ENCODE measurements around the gene L3MBTL4. TPM values are rescaled to one million over a fixed set of nuclear protein-coding genes. Genes with fewer than 3 reads are reported as not detected.

Gene L3MBTL4
- total and polyA plus RNA-seq, 2 experiments from 2014 or later, result 4.1 to 14.1 TPM

DNA sequence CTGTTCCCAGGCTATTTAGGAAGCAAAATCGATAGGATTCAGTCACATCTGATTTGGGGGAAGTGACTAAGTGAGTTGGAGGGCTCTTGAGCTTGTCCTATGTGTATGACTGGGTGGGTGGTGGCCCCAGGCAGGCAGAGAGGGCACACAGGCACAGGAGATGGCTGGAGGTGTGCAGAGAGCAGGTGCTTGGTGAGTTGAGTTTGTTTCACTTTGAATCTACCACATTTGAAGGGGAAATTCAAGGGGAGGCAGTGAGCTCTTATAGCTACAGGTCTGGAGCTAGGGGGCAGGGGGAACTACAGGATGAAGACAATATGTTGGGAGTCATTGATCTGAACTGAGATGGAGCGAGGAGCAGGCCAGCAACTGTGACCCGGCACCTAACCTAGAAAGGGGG, 476.9 kb downstream of the L3MBTL4 start:
- WGBS (ENCODE audit: low lambda C conversion rate, missing lambda C conversion rate), result 88% methylated on average over 3 of the region's 3 CpGs
- TF ChIP-seq EZH2 (IDR thresholded peaks at IDR 0.05; ENCODE audit: borderline replicate concordance), result no peak
- Histone ChIP-seq H2AFZ (no peak overlapping the region), H3K27me3 (no peaks in the 10 kb centered on the region), H3K4me1 (ENCODE audit: insufficient read depth) (no peaks in the 10 kb centered on the region), H3K4me2 (no peak overlapping the region), H3K36me3 (replicated peaks; ENCODE audit: insufficient read depth, low read depth) (no peaks in the 10 kb centered on the region), H3K9me3 (ENCODE audit: low read depth) (no peaks in the 10 kb centered on the region), H4K20me1 (ENCODE audit: insufficient read depth, poor library complexity, severe bottlenecking) (no peaks in the 10 kb centered on the region), H3K9me2 (replicated peaks; ENCODE audit: insufficient read depth) (no peaks in the 10 kb centered on the region), H3K27ac (no peak overlapping the region), H3K79me2 (no peaks in the 10 kb centered on the region), H3K4me3 (no peak overlapping the region)
- no peak for DNase-seq (ENCODE audit: low spot score)

DNA sequence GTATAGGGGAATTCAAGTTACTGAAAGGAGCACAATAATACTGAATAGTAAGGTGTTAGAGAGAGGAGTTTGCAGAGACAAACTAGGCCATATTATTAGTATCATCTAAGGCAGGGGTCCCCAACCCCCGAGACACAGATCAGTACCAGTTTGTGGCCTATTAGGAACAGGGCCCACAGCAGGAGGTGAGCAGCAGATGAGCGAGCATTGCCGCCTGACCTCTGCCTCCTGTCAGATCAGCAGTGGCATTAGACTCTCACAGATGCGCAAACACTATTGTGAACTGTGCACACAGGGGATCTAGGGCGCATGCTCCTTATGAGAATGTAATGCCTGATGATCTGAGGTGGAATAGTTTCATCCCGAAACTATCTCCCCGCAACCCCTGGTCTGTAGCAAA, 477.6 kb downstream of the L3MBTL4 start:
- TF ChIP-seq EZH2 (IDR thresholded peaks at IDR 0.05; ENCODE audit: borderline replicate concordance) (no peak), EZH2phosphoT487 (IDR thresholded peaks at IDR 0.05; ENCODE audit: low read depth, severe bottlenecking, unreplicated experiment) (no peak)
- TF ChIP-seq, protein P1, sequence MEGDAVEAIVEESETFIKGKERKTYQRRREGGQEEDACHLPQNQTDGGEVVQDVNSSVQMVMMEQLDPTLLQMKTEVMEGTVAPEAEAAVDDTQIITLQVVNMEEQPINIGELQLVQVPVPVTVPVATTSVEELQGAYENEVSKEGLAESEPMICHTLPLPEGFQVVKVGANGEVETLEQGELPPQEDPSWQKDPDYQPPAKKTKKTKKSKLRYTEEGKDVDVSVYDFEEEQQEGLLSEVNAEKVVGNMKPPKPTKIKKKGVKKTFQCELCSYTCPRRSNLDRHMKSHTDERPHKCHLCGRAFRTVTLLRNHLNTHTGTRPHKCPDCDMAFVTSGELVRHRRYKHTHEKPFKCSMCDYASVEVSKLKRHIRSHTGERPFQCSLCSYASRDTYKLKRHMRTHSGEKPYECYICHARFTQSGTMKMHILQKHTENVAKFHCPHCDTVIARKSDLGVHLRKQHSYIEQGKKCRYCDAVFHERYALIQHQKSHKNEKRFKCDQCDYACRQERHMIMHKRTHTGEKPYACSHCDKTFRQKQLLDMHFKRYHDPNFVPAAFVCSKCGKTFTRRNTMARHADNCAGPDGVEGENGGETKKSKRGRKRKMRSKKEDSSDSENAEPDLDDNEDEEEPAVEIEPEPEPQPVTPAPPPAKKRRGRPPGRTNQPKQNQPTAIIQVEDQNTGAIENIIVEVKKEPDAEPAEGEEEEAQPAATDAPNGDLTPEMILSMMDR (IDR thresholded peaks at IDR 0.05; ENCODE audit: poor library complexity), result no peak
- Histone ChIP-seq H3K9me3 (ENCODE audit: low read depth) (no peaks in the 10 kb centered on the region), H3K36me3 (replicated peaks; ENCODE audit: insufficient read depth, low read depth) (no peaks in the 10 kb centered on the region), H3K4me3 (no peak overlapping the region), H2AFZ (no peak overlapping the region), H3K27ac (no peak overlapping the region), H3K9me2 (replicated peaks; ENCODE audit: insufficient read depth) (no peaks in the 10 kb centered on the region), H3K79me2 (no peaks in the 10 kb centered on the region), H4K20me1 (ENCODE audit: insufficient read depth, poor library complexity, severe bottlenecking) (no peaks in the 10 kb centered on the region), H3K27me3 (no peaks in the 10 kb centered on the region), H3K4me1 (ENCODE audit: insufficient read depth) (no peaks in the 10 kb centered on the region), H3K4me2 (no peak overlapping the region)
- 84% methylated on average over 7 of the region's 7 CpGs for WGBS (ENCODE audit: low lambda C conversion rate, missing lambda C conversion rate)
- no peak for DNase-seq (ENCODE audit: low spot score)

DNA sequence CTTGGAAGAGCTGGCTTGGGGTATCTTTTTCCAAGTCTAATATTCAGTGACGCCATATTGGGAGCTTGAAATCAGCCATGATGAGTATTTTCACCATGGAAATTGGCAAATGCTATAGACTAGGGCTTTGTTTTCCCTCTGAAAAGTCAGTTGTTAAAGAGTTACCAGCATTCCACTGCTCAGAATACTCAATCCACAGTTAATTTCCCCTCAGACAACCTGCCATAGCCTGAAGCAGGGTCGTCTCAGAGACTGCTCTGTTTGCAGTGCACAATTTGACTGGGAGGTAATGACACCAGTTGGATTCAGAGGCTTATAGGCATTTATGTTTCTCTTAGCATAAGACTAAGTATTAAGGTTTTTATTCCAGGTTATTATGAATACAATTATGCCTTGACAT, 483.9 kb downstream of the L3MBTL4 start:
- no peak overlapping the region for H2AFZ ChIP-seq
- no peaks in the 10 kb centered on the region for H3K36me3 ChIP-seq (replicated peaks; ENCODE audit: insufficient read depth, low read depth)
- H3K27me3 ChIP-seq, result no peaks in the 10 kb centered on the region
- no peaks in the 10 kb centered on the region for H3K79me2 ChIP-seq
- H3K9me3 ChIP-seq (ENCODE audit: low read depth), result no peaks in the 10 kb centered on the region
- no peaks in the 10 kb centered on the region for H4K20me1 ChIP-seq (ENCODE audit: insufficient read depth, poor library complexity, severe bottlenecking)
- H3K4me2 ChIP-seq, result no peak overlapping the region
- no peak for DNase-seq (ENCODE audit: low spot score)
- TF ChIP-seq, protein P1 (IDR thresholded peaks at IDR 0.05; ENCODE audit: poor library complexity), result no peak
- TF ChIP-seq EZH2phosphoT487 (IDR thresholded peaks at IDR 0.05; ENCODE audit: low read depth, severe bottlenecking, unreplicated experiment), result no peak
- TF ChIP-seq EZH2 (IDR thresholded peaks at IDR 0.05; ENCODE audit: borderline replicate concordance), result no peak
- no peak overlapping the region for H3K27ac ChIP-seq
- H3K9me2 ChIP-seq (replicated peaks; ENCODE audit: insufficient read depth), result no peaks in the 10 kb centered on the region
- no peak overlapping the region for H3K4me3 ChIP-seq
- 51% methylated on average over 2 of the region's 2 CpGs for WGBS (ENCODE audit: low lambda C conversion rate, missing lambda C conversion rate)
- no peaks in the 10 kb centered on the region for H3K4me1 ChIP-seq (ENCODE audit: insufficient read depth)

DNA sequence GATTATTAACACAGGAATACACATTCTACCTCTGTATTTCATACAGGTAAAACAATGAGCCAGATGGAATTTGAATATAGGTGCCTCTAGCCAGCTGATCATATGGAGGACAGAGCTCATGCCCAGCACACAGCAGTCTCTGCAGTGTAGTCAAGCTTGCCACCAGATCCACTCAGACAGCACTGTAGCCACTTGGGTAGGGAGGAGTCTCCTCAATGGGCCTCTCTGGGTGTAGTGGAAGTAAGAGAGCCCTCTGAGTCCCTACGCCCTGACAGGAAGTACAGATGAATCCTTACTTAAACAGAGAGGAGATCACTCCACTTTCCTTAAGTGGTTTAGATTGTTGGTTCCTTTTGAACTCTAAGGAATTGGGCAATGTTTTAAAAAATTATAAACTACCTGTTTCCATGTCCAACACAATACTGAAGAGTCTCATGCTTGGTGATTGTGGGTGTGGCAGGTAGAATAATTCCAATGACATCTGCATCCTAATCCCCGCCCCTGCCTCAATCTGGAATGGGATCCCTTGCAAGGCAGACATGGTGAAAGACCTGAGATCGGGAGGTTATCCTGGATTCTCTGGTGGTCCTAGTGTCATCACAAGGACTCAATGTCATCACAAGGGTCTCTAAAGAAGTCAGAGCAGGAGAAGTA, 496.4 kb downstream of the L3MBTL4 start:
- Histone ChIP-seq H3K4me2 (no peak overlapping the region), H3K27me3 (no peaks in the 10 kb centered on the region), H2AFZ (no peak overlapping the region), H3K9me3 (ENCODE audit: low read depth) (no peaks in the 10 kb centered on the region), H4K20me1 (ENCODE audit: insufficient read depth, poor library complexity, severe bottlenecking) (no peaks in the 10 kb centered on the region), H3K36me3 (replicated peaks; ENCODE audit: insufficient read depth, low read depth) (no peaks in the 10 kb centered on the region), H3K79me2 (no peaks in the 10 kb centered on the region), H3K4me1 (ENCODE audit: insufficient read depth) (no peaks in the 10 kb centered on the region), H3K4me3 (no peak overlapping the region), H3K27ac (no peak overlapping the region), H3K9me2 (replicated peaks; ENCODE audit: insufficient read depth) (no peaks in the 10 kb centered on the region)
- no peak for DNase-seq (ENCODE audit: low spot score)
- 79% methylated on average over 3 of the region's 3 CpGs for WGBS (ENCODE audit: low lambda C conversion rate, missing lambda C conversion rate)
- TF ChIP-seq EZH2phosphoT487 (IDR thresholded peaks at IDR 0.05; ENCODE audit: low read depth, severe bottlenecking, unreplicated experiment) (no peak), EZH2 (IDR thresholded peaks at IDR 0.05; ENCODE audit: borderline replicate concordance) (no peak)
- TF ChIP-seq, protein P1 (IDR thresholded peaks at IDR 0.05; ENCODE audit: poor library complexity), result no peak

Data from hepatocyte (in vitro differentiated cells).